ENCODE results near the gene PFDN2. TPM values are rescaled to one million over a fixed set of nuclear protein-coding genes. Genes with fewer than 3 reads are reported as not detected.

PFDN2 gene
- total and polyA plus RNA-seq, 9 donors, result 29.5 to 93.0 (median 73.8) TPM

- H3K27me3 ChIP-seq (ENCODE audit: control insufficient read depth, insufficient read depth, low read length), result no peaks in the 10 kb centered on the region
- H3K27ac ChIP-seq (ENCODE audit: low read length), result no peak overlapping the region
- H3K36me3 ChIP-seq (ENCODE audit: control insufficient read depth, insufficient read depth, low read length), result peaks cover 65% of the 10 kb centered on the region
- H3K9me3 ChIP-seq (replicated peaks; ENCODE audit: control insufficient read depth, low read depth, low read length), result no peaks in the 10 kb centered on the region
- 79% methylated on average over 4 of the region's 5 CpGs for WGBS (ENCODE audit: insufficient coverage)
- DNase-seq, result no peak
- no peak overlapping the region for H3K4me3 ChIP-seq (ENCODE audit: low read length)
- H3K4me1 ChIP-seq (ENCODE audit: control insufficient read depth, insufficient read depth, low read length), result peaks cover 35% of the 10 kb centered on the region
These were observed 43.8 kb upstream of the PFDN2 start for GRCh38 chr1:161161652-161162051.

GRCh38 chr1:161160671-161161145 is 42.9 kb upstream of the PFDN2 start:
- H3K27me3 ChIP-seq (ENCODE audit: control insufficient read depth, insufficient read depth, low read length), result no peaks in the 10 kb centered on the region
- H3K27ac ChIP-seq (ENCODE audit: low read length), result no peak overlapping the region
- H3K4me3 ChIP-seq (ENCODE audit: low read length), result no peak overlapping the region
- peaks cover 33% of the 10 kb centered on the region for H3K4me1 ChIP-seq (ENCODE audit: control insufficient read depth, insufficient read depth, low read length)
- 93% methylated on average over 22 of the region's 22 CpGs for WGBS (ENCODE audit: insufficient coverage)
- H3K36me3 ChIP-seq (ENCODE audit: control insufficient read depth, insufficient read depth, low read length), result peaks cover 66% of the 10 kb centered on the region
- H3K9me3 ChIP-seq (replicated peaks; ENCODE audit: control insufficient read depth, low read depth, low read length), result no peaks in the 10 kb centered on the region
- no peak for DNase-seq

DNA sequence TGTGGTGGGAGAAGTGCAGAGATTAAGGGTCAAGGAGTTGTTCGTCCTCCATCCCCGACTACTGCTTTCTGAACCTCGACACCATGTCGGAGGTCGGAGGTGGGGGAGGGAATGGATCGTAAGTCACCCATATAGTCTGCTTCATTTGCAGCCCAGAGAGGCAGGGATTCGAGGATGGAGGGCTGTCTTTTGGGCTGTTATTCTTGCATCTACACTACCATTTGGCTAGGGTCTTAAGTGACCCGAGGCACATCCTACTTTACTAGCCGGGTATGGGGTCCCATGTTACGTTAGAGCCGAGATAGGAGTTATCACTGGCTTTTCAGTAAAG is 42.0 kb upstream of the PFDN2 start:
- Histone ChIP-seq H3K9me3 (replicated peaks; ENCODE audit: control insufficient read depth, low read depth, low read length) (no peaks in the 10 kb centered on the region), H3K4me1 (ENCODE audit: control insufficient read depth, insufficient read depth, low read length) (peaks cover 24% of the 10 kb centered on the region), H3K4me3 (ENCODE audit: low read length) (peak overlapping the region; percentile 84), H3K27ac (ENCODE audit: low read length) (peak overlapping the region; percentile 87), H3K27me3 (ENCODE audit: control insufficient read depth, insufficient read depth, low read length) (no peaks in the 10 kb centered on the region), H3K36me3 (ENCODE audit: control insufficient read depth, insufficient read depth, low read length) (peaks cover 64% of the 10 kb centered on the region)
- no CpG with 5 or more reads among the region's 11 CpGs for WGBS (ENCODE audit: insufficient coverage)
- no peak for DNase-seq

- peak; percentile 97 for DNase-seq
- WGBS (ENCODE audit: insufficient coverage), result 0% methylated on average over 47 of the region's 60 CpGs
- Histone ChIP-seq H3K27ac (ENCODE audit: low read length) (peak within 1 kb of the TSS; percentile 87), H3K4me3 (ENCODE audit: low read length) (peak within 1 kb of the TSS; percentile 84), H3K4me1 (ENCODE audit: control insufficient read depth, insufficient read depth, low read length) (peaks cover 25% of the 10 kb centered on the region), H3K36me3 (ENCODE audit: control insufficient read depth, insufficient read depth, low read length) (peaks cover 58% of the 10 kb centered on the region), H3K27me3 (ENCODE audit: control insufficient read depth, insufficient read depth, low read length) (no peaks in the 10 kb centered on the region), H3K9me3 (replicated peaks; ENCODE audit: control insufficient read depth, low read depth, low read length) (no peaks in the 10 kb centered on the region)
These were observed 41.5 kb upstream of the PFDN2 start, which contains the start of gene USP21 for GRCh38 chr1:161159087-161159912. TSS of gene USP21 (plus strand) at chr1:161159500. CDS start at chr1:161160641, 1,141 bp downstream.

DNA sequence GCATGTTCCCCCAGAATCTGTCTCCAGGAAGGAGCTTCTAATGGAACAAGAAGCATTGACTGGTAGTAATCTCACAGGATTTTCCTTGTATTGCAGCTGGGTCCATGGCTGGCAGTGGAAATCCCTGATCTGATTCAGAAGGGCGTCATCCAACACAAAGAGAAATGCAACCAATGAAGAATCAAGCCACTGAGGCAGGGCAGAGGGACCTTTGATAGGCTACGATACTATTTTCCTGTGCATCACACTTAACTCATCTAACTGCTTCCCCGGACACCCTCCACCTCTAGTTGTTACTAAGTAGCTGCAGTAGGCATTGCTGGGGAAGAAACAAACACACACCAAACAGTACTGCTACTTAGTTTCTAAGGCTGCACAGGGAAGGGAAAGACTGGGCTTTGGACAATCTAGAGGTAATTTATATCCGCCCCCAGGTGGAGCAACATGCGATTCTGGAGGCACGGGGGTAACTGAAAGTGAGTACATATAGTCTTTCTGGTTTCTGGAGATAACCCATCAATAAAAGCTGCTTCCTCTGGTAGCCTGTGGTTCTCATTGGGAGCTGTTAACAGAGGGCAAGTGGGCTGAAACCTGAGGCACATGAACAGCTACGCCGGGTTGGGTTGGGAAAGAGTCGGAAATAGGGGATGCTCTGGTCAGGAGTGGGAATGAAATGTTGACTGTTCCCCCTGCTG is 40.6 kb upstream of the PFDN2 start:
- no peak for DNase-seq
- WGBS (ENCODE audit: insufficient coverage), result 61% methylated on average over 5 of the region's 9 CpGs
- no peaks in the 10 kb centered on the region for H3K27me3 ChIP-seq (ENCODE audit: control insufficient read depth, insufficient read depth, low read length)
- peaks cover 25% of the 10 kb centered on the region for H3K4me1 ChIP-seq (ENCODE audit: control insufficient read depth, insufficient read depth, low read length)
- H3K9me3 ChIP-seq (replicated peaks; ENCODE audit: control insufficient read depth, low read depth, low read length), result no peaks in the 10 kb centered on the region
- H3K36me3 ChIP-seq (ENCODE audit: control insufficient read depth, insufficient read depth, low read length), result peaks cover 52% of the 10 kb centered on the region
- H3K27ac ChIP-seq (ENCODE audit: low read length), result peak overlapping the region; percentile 87
- H3K4me3 ChIP-seq (ENCODE audit: low read length), result no peak overlapping the region

DNA sequence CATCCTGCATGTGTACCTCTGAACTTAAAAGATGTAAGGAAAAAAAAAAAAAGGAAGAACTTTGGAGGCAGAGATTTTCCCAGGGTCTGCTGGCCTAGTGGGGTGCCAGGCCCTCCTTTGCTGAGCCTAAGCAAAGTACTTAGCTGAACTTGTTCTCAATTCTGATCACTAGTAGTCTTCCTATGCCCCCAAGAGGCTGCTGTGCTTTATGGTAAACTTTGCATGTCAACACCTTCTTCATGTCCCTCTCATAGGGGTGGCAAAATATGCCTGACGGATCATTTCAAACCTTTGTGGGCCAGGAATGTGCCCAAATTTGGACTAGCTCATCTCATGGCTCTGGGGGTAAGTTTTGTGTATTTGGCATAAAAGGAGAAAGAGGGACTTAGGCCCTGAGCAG is 40.0 kb upstream of the PFDN2 start:
- peaks cover 48% of the 10 kb centered on the region for H3K36me3 ChIP-seq (ENCODE audit: control insufficient read depth, insufficient read depth, low read length)
- H3K9me3 ChIP-seq (replicated peaks; ENCODE audit: control insufficient read depth, low read depth, low read length), result no peaks in the 10 kb centered on the region
- H3K4me3 ChIP-seq (ENCODE audit: low read length), result no peak overlapping the region
- no peak overlapping the region for H3K27ac ChIP-seq (ENCODE audit: low read length)
- WGBS (ENCODE audit: insufficient coverage), result no CpG with 5 or more reads among the region's 1 CpG
- no peak for DNase-seq
- no peaks in the 10 kb centered on the region for H3K27me3 ChIP-seq (ENCODE audit: control insufficient read depth, insufficient read depth, low read length)
- H3K4me1 ChIP-seq (ENCODE audit: control insufficient read depth, insufficient read depth, low read length), result peaks cover 28% of the 10 kb centered on the region

DNA sequence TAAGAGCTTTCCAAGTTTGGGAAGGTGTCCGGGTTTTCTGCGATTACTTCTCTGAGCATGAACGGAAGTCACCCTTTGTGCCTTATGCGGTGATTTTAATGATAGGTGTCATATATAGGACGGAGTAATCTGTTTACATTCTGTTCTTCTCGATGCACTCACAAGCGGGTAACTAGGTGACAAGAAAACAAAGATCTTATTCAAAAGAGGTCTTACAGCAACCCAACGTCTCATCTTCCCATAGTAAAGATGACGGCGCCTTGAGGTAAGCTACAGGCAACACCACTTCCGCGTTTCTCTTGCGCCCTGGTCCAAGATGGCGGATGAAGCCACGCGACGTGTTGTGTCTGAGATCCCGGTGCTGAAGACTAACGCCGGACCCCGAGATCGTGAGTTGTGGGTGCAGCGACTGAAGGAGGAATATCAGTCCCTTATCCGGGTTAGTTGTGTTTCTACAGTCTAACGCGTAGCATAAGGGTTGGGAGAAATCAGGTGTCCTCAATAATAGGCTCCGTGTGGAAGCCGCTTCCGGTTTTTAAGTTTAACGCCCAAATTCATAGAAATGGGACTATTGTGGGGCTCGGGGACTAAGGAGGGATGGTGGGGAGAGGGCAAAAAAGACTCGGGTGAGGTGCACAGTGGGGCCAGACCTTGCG is 36.0 kb upstream of the PFDN2 start, which contains the start of gene UFC1:
Gene UFC1, plus strand, starts transcription at position 297 of the 656 bp plus-strand sequence. Its CDS starts 20 bp downstream, at position 317.
- 0% methylated on average over 23 of the region's 33 CpGs for WGBS (ENCODE audit: insufficient coverage)
- DNase-seq, result peak; percentile 96
- H3K9me3 ChIP-seq (replicated peaks; ENCODE audit: control insufficient read depth, low read depth, low read length), result no peaks in the 10 kb centered on the region

GRCh38 chr1:161153176-161153575 is 35.3 kb upstream of the PFDN2 start:
- Histone ChIP-seq H3K9me3 (replicated peaks; ENCODE audit: control insufficient read depth, low read depth, low read length) (no peaks in the 10 kb centered on the region), H3K36me3 (ENCODE audit: control insufficient read depth, insufficient read depth, low read length) (peaks cover 16% of the 10 kb centered on the region), H3K4me3 (ENCODE audit: low read length) (peak overlapping the region; percentile 56), H3K27ac (ENCODE audit: low read length) (peak overlapping the region; percentile 91), H3K4me1 (ENCODE audit: control insufficient read depth, insufficient read depth, low read length) (peaks cover 6% of the 10 kb centered on the region), H3K27me3 (ENCODE audit: control insufficient read depth, insufficient read depth, low read length) (no peaks in the 10 kb centered on the region)
- WGBS (ENCODE audit: insufficient coverage), result no CpG with 5 or more reads among the region's 9 CpGs
- no peak for DNase-seq

More for the DNA sequence above, 36.0 kb upstream of the PFDN2 start, which contains the start of gene UFC1:
- Histone ChIP-seq H3K36me3 (ENCODE audit: control insufficient read depth, insufficient read depth, low read length) (peaks cover 22% of the 10 kb centered on the region), H3K4me3 (ENCODE audit: low read length) (peak within 1 kb of the TSS; percentile 56), H3K27me3 (ENCODE audit: control insufficient read depth, insufficient read depth, low read length) (no peaks in the 10 kb centered on the region), H3K27ac (ENCODE audit: low read length) (peak within 1 kb of the TSS; percentile 91), H3K4me1 (ENCODE audit: control insufficient read depth, insufficient read depth, low read length) (peaks cover 9% of the 10 kb centered on the region)

DNA sequence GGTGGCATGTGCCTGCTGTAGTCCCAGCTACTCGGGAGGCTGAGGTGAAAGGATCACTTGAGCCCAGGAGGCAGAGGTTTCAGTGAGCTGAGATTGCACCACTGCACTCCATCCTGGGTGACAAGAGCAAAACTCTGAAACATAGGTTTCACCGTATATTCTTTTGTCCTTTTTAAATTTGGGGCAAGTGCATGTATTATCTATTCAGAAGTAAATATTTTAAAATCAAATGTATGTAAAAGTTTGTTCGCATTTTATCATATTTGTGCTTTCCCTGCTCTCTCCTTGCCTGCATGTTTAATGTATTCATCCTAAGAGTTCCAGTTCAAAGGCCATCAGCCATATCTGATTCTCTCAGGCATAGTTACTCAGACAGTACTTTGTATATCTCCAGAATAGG is 28.0 kb upstream of the PFDN2 start:
- Histone ChIP-seq H3K4me1 (ENCODE audit: control insufficient read depth, insufficient read depth, low read length) (no peaks in the 10 kb centered on the region), H3K27me3 (ENCODE audit: control insufficient read depth, insufficient read depth, low read length) (no peaks in the 10 kb centered on the region), H3K4me3 (ENCODE audit: low read length) (no peak overlapping the region), H3K9me3 (replicated peaks; ENCODE audit: control insufficient read depth, low read depth, low read length) (no peaks in the 10 kb centered on the region), H3K27ac (ENCODE audit: low read length) (no peak overlapping the region), H3K36me3 (ENCODE audit: control insufficient read depth, insufficient read depth, low read length) (no peaks in the 10 kb centered on the region)
- DNase-seq, result no peak
- 56% methylated on average over 1 of the region's 3 CpGs for WGBS (ENCODE audit: insufficient coverage)

Measured in muscle of leg (tissue), 11 donors.